IMR-90 (cell line): ENCODE data around the gene MLLT1. TPM values are rescaled to one million over a fixed set of nuclear protein-coding genes. Genes with fewer than 3 reads are reported as not detected.

ENCODE experiments used
- ATAC-seq: fragments of 200-7000 bp; cut with Tn5 transposase; 2 replicates; pipeline ENCODE4 v1.9.1; 2020; ENCODE audit warnings: low read depth, mild to moderate bottlenecking, moderate library complexity
- BruUV-seq: library from RNA; stranded (reverse); fragments of 400-500 nt; replicated peaks from 2 replicates; lab custom pipeline; 2021; lab: Mats Ljungman, UMichigan
- CTCF ChIA-PET: fragments of 300-600 bp; formaldehyde crosslinking; extraction: SDS; loops from one replicate; lab custom pipeline; 2021; ENCODE audit warnings: antibody characterized with exemption; lab: Yijun Ruan, JAX
- POLR2A ChIA-PET: fragments of 300-600 bp; sonication (Branson Sonifier 250); formaldehyde crosslinking; loops from one replicate; lab custom pipeline; 2022; ENCODE audit warnings: antibody characterized with exemption; ENCODE audit not compliant: unreplicated experiment; lab: Charles Lee
- DNase-seq: peaks from one replicate; pipeline ENCODE4 v3.0.0; 2013
- H2AFZ ChIP-seq: replicated peaks from 2 replicates; pipeline ENCODE3; 2013; ENCODE audit warnings: low read length, mild to moderate bottlenecking; ENCODE audit not compliant: poor library complexity
- H2AK5ac ChIP-seq: 2 replicates; pipeline ENCODE4 v1.6.1; 2013; ENCODE audit warnings: low read depth, low read length, inconsistent platforms
- H2AK9ac ChIP-seq: replicated peaks from 2 replicates; pipeline ENCODE3; 2013; ENCODE audit warnings: mild to moderate bottlenecking, low read depth, low read length, moderate library complexity; ENCODE audit not compliant: poor library complexity
- H2BK120ac ChIP-seq: 2 replicates; pipeline ENCODE4 v1.6.1; 2013; ENCODE audit warnings: low read depth, low read length, inconsistent platforms
- H2BK15ac ChIP-seq: 3 replicates; pipeline ENCODE4 v1.6.1; 2013; ENCODE audit warnings: low read depth, low read length, inconsistent platforms
- H2BK20ac ChIP-seq: 2 replicates; pipeline ENCODE4 v1.6.1; 2013; ENCODE audit warnings: low read depth, mild to moderate bottlenecking, inconsistent platforms, low read length, moderate library complexity
- H2BK5ac ChIP-seq: 2 replicates; pipeline ENCODE4 v1.6.1; 2013; ENCODE audit warnings: mild to moderate bottlenecking, low read depth, low read length, inconsistent platforms; ENCODE audit not compliant: poor library complexity, severe bottlenecking
- H3K14ac ChIP-seq: replicated peaks from 2 replicates; pipeline ENCODE4 v1.6.1; 2013; ENCODE audit warnings: low read depth, low read length, inconsistent platforms
- H3K18ac ChIP-seq: 2 replicates; pipeline ENCODE4 v1.6.1; 2013; ENCODE audit warnings: low read depth, low read length, control low read depth
- H3K23ac ChIP-seq: 2 replicates; pipeline ENCODE4 v1.6.1; 2013; ENCODE audit warnings: low read depth, low read length, inconsistent platforms
- H3K27ac ChIP-seq: 2 replicates; pipeline ENCODE4 v1.5.1; 2013; ENCODE audit warnings: mild to moderate bottlenecking, control low read depth, low read length; ENCODE audit not compliant: insufficient read depth
- H3K27me3 ChIP-seq: 2 replicates; pipeline ENCODE4 v1.6.1; 2013; ENCODE audit warnings: low read length; ENCODE audit not compliant: control insufficient read depth, insufficient read depth
- H3K36me3 ChIP-seq: 2 replicates; pipeline ENCODE4 v1.6.1; 2013; ENCODE audit warnings: low read length, mixed read lengths; ENCODE audit not compliant: control insufficient read depth, insufficient read depth
- H3K4ac ChIP-seq: 2 replicates; pipeline ENCODE4 v1.6.1; 2013; ENCODE audit warnings: low read depth, low read length, inconsistent platforms
- H3K4me1 ChIP-seq: 2 replicates; pipeline ENCODE4 v1.6.1; 2013; ENCODE audit warnings: low read length, mixed read lengths; ENCODE audit not compliant: control insufficient read depth, insufficient read depth
- H3K4me2 ChIP-seq: 2 replicates; pipeline ENCODE4 v1.6.1; 2013; ENCODE audit warnings: low read depth, mild to moderate bottlenecking, control low read depth, low read length, moderate library complexity
- H3K4me3 ChIP-seq: 2 replicates; pipeline ENCODE4 v1.5.1; 2013; ENCODE audit warnings: low read depth, mild to moderate bottlenecking, control low read depth, low read length, moderate library complexity; ENCODE audit not compliant: insufficient read depth
- H3K56ac ChIP-seq: 2 replicates; pipeline ENCODE4 v1.6.1; 2013; ENCODE audit warnings: low read length, inconsistent platforms; ENCODE audit not compliant: insufficient read depth; ENCODE audit errors: extremely low read depth
- H3K79me1 ChIP-seq, 2 experiments: 2 replicates each; pipeline ENCODE4 v1.6.1; 2013; ENCODE audit warnings: low read length in 2 of 2, inconsistent platforms in 1 of 2, low read depth in 1 of 2
- H3K9ac ChIP-seq: 2 replicates; pipeline ENCODE4 v1.6.1; 2013; ENCODE audit warnings: low read depth, low read length, control low read depth
- H3K9me1 ChIP-seq: 2 replicates; pipeline ENCODE4 v1.6.1; 2013; ENCODE audit warnings: low read length, inconsistent platforms; ENCODE audit not compliant: insufficient read depth
- H3K9me3 ChIP-seq: 2 replicates; pipeline ENCODE4 v1.6.1; 2013; ENCODE audit warnings: low read length; ENCODE audit not compliant: control insufficient read depth, insufficient read depth
- H4K20me1 ChIP-seq: 2 replicates; pipeline ENCODE4 v1.6.1; 2013; ENCODE audit warnings: low read length, inconsistent platforms; ENCODE audit not compliant: insufficient read depth
- H4K5ac ChIP-seq: 2 replicates; pipeline ENCODE4 v1.6.1; 2013; ENCODE audit warnings: mild to moderate bottlenecking, low read depth, low read length, control low read depth
- H4K8ac ChIP-seq, 2 experiments: 2 replicates each; pipeline ENCODE4 v1.6.1; 2013; ENCODE audit warnings: low read depth in 2 of 2, low read length in 2 of 2, control low read depth in 1 of 2, inconsistent platforms in 1 of 2
- H4K91ac ChIP-seq: 2 replicates; pipeline ENCODE4 v1.6.1; 2013; ENCODE audit warnings: low read depth, low read length, inconsistent platforms; ENCODE audit not compliant: insufficient read depth
- BHLHE40 ChIP-seq: fragments of 150-350 bp; IDR thresholded peaks from 2 replicates; pipeline ENCODE4 v1.6.1; 2016; ENCODE audit warnings: mild to moderate bottlenecking, low read depth, low read length
- CEBPB ChIP-seq: IDR thresholded peaks from 2 replicates; pipeline ENCODE4 v1.6.1; 2012; ENCODE audit warnings: low read depth, low read length, improper control_type of control experiment
- CHD1 ChIP-seq: IDR thresholded peaks from 2 replicates; pipeline ENCODE4 v1.6.1; 2012; ENCODE audit warnings: low read depth, low read length, improper control_type of control experiment
- FOS ChIP-seq: fragments of 150-350 bp; IDR thresholded peaks from 2 replicates; pipeline ENCODE4 v1.6.1; 2016; ENCODE audit warnings: low read depth, low read length
- MAFK ChIP-seq: IDR thresholded peaks from 2 replicates; pipeline ENCODE4 v1.6.1; 2012; ENCODE audit warnings: low read depth, low read length, improper control_type of control experiment
- MAZ ChIP-seq: IDR thresholded peaks from 2 replicates; pipeline ENCODE4 v1.6.1; 2012; ENCODE audit warnings: low read depth, mild to moderate bottlenecking, low read length, improper control_type of control experiment, moderate library complexity, borderline replicate concordance
- MXI1 ChIP-seq: IDR thresholded peaks from 2 replicates; pipeline ENCODE4 v1.6.1; 2012; ENCODE audit warnings: low read depth, mild to moderate bottlenecking, low read length, moderate library complexity, borderline replicate concordance
- NFE2L2 ChIP-seq: fragments of 150-350 bp; IDR thresholded peaks from 2 replicates; pipeline ENCODE4 v1.6.1; 2016; ENCODE audit warnings: low read depth, mild to moderate bottlenecking, low read length
- POLR2A ChIP-seq: IDR thresholded peaks from 2 replicates; pipeline ENCODE4 v1.6.1; 2012; ENCODE audit warnings: mild to moderate bottlenecking, low read depth, low read length
- RAD21 ChIP-seq: IDR thresholded peaks from 2 replicates; pipeline ENCODE4 v1.6.1; 2012; ENCODE audit warnings: low read length, improper control_type of control experiment
- RCOR1 ChIP-seq: IDR thresholded peaks from 2 replicates; pipeline ENCODE4 v1.6.1; 2012; ENCODE audit warnings: mild to moderate bottlenecking, low read length, improper control_type of control experiment; ENCODE audit not compliant: insufficient replicate concordance
- RFX5 ChIP-seq: IDR thresholded peaks from 2 replicates; pipeline ENCODE4 v1.8.0; 2012; ENCODE audit warnings: low read depth, mild to moderate bottlenecking, low read length, moderate library complexity
- WGBS, 2 experiments: methylation state at CpG; one replicate each; pipeline versions ENCODE4 v1.1.5 to v1.1.7; 2013; ENCODE audit warnings: missing lambda C conversion rate in 2 of 2; ENCODE audit not compliant: insufficient read length in 1 of 2; ENCODE audit errors: extremely low coverage in 2 of 2; 5-methylcytosine and 5-hydroxymethylcytosine counted together
- dilution Hi-C: fragments of 300-500 bp; cut with HindIII; formaldehyde crosslinking; loops from one replicate; pipeline ENCODE4 v1.14.3; 2018; ENCODE audit warnings: low sequenced_read_pairs; ENCODE audit not compliant: unreplicated experiment
- in situ Hi-C: fragments of 300-500 bp; cut with MboI; formaldehyde crosslinking; loops from 3 replicates; pipeline ENCODE4 v1.14.3; 2019; ENCODE audit warnings: low sequenced_read_pairs, inconsistent platforms, mixed read lengths
- intact Hi-C: fragments of 100-400 bp; cut with micrococcal nuclease; formaldehyde crosslinking; loops from 2 replicates; pipeline ENCODE4 v1.10.0; 2022
- polyA plus RNA-seq, 3 experiments: library from polyadenylated mRNA; depleted of rRNA; stranded (reverse); fragments of >200 nt; gene quantifications; 2 replicates each; pipeline ENCODE4 v1.2.3, GENCODE V29; 2012; ENCODE audit warnings: low replicate concordance in 1 of 3
- total RNA-seq: library from RNA; depleted of rRNA; stranded (reverse); fragments of >200 nt; gene quantifications from 2 replicates; pipeline ENCODE4 v1.2.3, GENCODE V29; 2012
- TF ChIP-seq, protein P1 (sequence below): fragments of 150-350 bp; IDR thresholded peaks from 2 replicates; pipeline ENCODE4 v1.6.1; 2016; ENCODE audit warnings: low read depth, mild to moderate bottlenecking, low read length, moderate library complexity, borderline replicate concordance
- TF ChIP-seq, protein P2 (sequence below): fragments of 150-350 bp; IDR thresholded peaks from 2 replicates; pipeline ENCODE4 v1.6.1; 2017; ENCODE audit warnings: mild to moderate bottlenecking, antibody characterized with exemption, low read length, low read depth
- TF ChIP-seq, protein P3 (sequence below): conservative IDR thresholded peaks from 2 replicates; pipeline ENCODE4 v1.5.1; 2012; ENCODE audit warnings: mild to moderate bottlenecking, low read depth, low read length, improper control_type of control experiment

MLLT1 gene
- total and polyA plus RNA-seq, 2 of the 4 experiments (the other 2 are of a cell fraction), result 1.3 to 30.6 TPM

DNA sequence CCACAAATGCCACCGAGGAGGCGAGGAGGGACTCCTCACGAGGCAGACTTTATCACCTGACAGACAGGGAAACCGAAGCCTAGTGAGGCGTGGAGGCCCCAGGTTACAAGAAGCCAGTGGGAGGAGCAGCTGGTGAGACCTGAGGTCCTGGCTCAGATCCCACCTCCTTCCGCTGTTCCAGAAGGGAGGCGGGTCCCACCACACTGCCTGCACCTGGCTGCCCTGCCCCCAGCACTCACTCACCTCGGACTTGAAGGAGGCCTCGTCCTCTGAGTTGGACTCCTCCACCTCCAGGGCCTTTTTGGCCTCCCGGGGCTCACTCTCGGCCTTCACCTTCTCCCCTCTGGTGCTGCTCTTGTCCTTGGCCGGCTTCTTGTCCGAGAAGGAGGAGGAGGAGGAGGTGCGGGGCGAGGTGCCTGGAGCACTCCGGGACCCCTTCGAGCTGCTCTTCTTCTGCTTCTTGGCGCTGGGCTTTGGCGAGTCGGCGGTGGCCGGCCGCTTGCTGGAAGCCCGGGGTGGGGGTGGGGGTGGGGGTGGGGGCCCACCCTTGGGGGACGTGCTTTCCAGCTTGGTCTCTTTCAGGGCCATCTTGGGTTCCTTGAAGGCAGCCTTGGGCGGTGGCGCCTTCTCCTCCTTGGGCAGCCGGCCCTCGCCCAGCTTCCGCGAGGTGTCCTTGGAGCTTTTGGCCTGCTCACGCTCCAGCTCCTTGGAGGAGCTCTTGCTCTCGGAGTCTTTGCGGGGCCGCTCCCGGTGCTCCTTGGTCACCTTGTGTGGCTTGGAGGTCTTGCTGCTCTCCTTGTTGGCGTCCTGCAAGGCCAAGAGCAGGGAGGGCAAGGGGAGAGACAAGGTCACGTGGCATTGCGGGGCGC, 57.7 kb downstream of the MLLT1 start:
- H4K20me1 ChIP-seq, result peaks cover 47% of the 10 kb centered on the region
- CTCF ChIA-PET, result no interaction called here
- no peak for TF ChIP-seq FOS
- TF ChIP-seq CEBPB, result no peak
- TF ChIP-seq NFE2L2, result no peak
- TF ChIP-seq, protein P1, sequence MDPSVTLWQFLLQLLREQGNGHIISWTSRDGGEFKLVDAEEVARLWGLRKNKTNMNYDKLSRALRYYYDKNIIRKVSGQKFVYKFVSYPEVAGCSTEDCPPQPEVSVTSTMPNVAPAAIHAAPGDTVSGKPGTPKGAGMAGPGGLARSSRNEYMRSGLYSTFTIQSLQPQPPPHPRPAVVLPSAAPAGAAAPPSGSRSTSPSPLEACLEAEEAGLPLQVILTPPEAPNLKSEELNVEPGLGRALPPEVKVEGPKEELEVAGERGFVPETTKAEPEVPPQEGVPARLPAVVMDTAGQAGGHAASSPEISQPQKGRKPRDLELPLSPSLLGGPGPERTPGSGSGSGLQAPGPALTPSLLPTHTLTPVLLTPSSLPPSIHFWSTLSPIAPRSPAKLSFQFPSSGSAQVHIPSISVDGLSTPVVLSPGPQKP, result no peak
- TF ChIP-seq, protein P2, sequence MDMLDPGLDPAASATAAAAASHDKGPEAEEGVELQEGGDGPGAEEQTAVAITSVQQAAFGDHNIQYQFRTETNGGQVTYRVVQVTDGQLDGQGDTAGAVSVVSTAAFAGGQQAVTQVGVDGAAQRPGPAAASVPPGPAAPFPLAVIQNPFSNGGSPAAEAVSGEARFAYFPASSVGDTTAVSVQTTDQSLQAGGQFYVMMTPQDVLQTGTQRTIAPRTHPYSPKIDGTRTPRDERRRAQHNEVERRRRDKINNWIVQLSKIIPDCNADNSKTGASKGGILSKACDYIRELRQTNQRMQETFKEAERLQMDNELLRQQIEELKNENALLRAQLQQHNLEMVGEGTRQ, result no peak
- no peak for TF ChIP-seq POLR2A
- no peak for TF ChIP-seq BHLHE40
- TF ChIP-seq RFX5, result no peak
- TF ChIP-seq, protein P3, sequence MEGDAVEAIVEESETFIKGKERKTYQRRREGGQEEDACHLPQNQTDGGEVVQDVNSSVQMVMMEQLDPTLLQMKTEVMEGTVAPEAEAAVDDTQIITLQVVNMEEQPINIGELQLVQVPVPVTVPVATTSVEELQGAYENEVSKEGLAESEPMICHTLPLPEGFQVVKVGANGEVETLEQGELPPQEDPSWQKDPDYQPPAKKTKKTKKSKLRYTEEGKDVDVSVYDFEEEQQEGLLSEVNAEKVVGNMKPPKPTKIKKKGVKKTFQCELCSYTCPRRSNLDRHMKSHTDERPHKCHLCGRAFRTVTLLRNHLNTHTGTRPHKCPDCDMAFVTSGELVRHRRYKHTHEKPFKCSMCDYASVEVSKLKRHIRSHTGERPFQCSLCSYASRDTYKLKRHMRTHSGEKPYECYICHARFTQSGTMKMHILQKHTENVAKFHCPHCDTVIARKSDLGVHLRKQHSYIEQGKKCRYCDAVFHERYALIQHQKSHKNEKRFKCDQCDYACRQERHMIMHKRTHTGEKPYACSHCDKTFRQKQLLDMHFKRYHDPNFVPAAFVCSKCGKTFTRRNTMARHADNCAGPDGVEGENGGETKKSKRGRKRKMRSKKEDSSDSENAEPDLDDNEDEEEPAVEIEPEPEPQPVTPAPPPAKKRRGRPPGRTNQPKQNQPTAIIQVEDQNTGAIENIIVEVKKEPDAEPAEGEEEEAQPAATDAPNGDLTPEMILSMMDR, result no peak
- TF ChIP-seq RCOR1, result no peak
- TF ChIP-seq MXI1, result no peak
- TF ChIP-seq CHD1, result no peak
- TF ChIP-seq MAFK, result no peak
- TF ChIP-seq MAZ, result no peak
- no peak for TF ChIP-seq RAD21

More for the DNA sequence above, 57.7 kb downstream of the MLLT1 start:
- H3K18ac ChIP-seq, result no peak overlapping the region
- no peak overlapping the region for H2BK20ac ChIP-seq
- DNase-seq (no peak), ATAC-seq (no peak)
- intact Hi-C loops (no loop called here), dilution Hi-C loops (no loop called here), in situ Hi-C loops (loop anchor here (10.0 kb wide), 1 partner anchor 53 kb away; the partner anchor contains the start of gene MLLT1)
- no peak overlapping the region for H4K8ac ChIP-seq
- POLR2A ChIA-PET, result no interaction called here
- no peak overlapping the region for H3K23ac ChIP-seq
- no peak overlapping the region; the same call in 1 of the 2 replicates for H3K4ac ChIP-seq
- BruUV-seq, result no TSS peak
- H3K36me3 ChIP-seq, result peaks cover 40% of the 10 kb centered on the region
- H4K91ac ChIP-seq, result no peak overlapping the region
- H3K56ac ChIP-seq, result no peak overlapping the region
- peaks cover 17 to 70% of the 10 kb centered on the region in 2 experiments for H3K79me1 ChIP-seq
- H2BK120ac ChIP-seq, result no peak overlapping the region
- H2BK5ac ChIP-seq, result no peak overlapping the region
- H3K27me3 ChIP-seq, result no peaks in the 10 kb centered on the region
- no peak overlapping the region for H2BK15ac ChIP-seq
- no peak overlapping the region for H3K27ac ChIP-seq
- H3K9ac ChIP-seq, result no peak overlapping the region
- H3K4me2 ChIP-seq, result no peak overlapping the region
- no peak overlapping the region for H4K5ac ChIP-seq
- H3K14ac ChIP-seq, result no peak overlapping the region
- no peak overlapping the region for H3K4me3 ChIP-seq
- H3K9me1 ChIP-seq, result no peaks in the 10 kb centered on the region
- 96% methylated on average over 4 of the region's 40 CpGs; no CpG with 5 or more reads in 1 of the 2 experiments for WGBS, 2 experiments
- no peak overlapping the region for H2AK5ac ChIP-seq
- H3K9me3 ChIP-seq, result no peaks in the 10 kb centered on the region
- H3K4me1 ChIP-seq, result peaks cover 16% of the 10 kb centered on the region
- H2AFZ ChIP-seq, result no peak overlapping the region
- H2AK9ac ChIP-seq, result peak overlapping the region; percentile 15
